Activated CD8-positive, alpha-beta T cell treated with anti-CD3 and anti-CD28 coated beads, Interleukin-2, amount 10 ng/mL, durations not matched to agents 7 days and 5 days (primary cell): Measurements from ENCODE around the gene STAMBPL1. TPM values are rescaled to one million over a fixed set of nuclear protein-coding genes. Genes with fewer than 3 reads are reported as not detected.
"Not testable (repeated sequence)": the region's sequence is repeated elsewhere in the genome, so short reads cannot be mapped to it uniquely, and the experiment has no call there.

Experiments
- ATAC-seq: fragments of 150-1000 bp; cut with Tn5 transposase; one replicate; pipeline ENCODE4 v1.10.0; 2021; ENCODE audit warnings: moderate library complexity
- CTCF ChIA-PET: fragments of 350-600 bp; sonication (Branson Sonifier 250); formaldehyde crosslinking; loops from one replicate; lab custom pipeline; 2021; ENCODE audit warnings: antibody characterized with exemption; lab: Charles Lee
- POLR2A ChIA-PET: fragments of 350-600 bp; sonication (Branson Sonifier 250); formaldehyde crosslinking; loops from one replicate; lab custom pipeline; 2021; ENCODE audit warnings: antibody characterized with exemption; lab: Charles Lee
- DNase-seq: peaks from one replicate; pipeline ENCODE4 v3.0.0-alpha.2; 2020
- H3K27ac Mint-ChIP-seq: one replicate; pipeline ENCODE4 v1.8.0; 2021; ENCODE audit warnings: mild to moderate bottlenecking, mixed read lengths
- H3K27me3 Mint-ChIP-seq: one replicate; pipeline ENCODE4 v1.8.0; 2021; ENCODE audit warnings: low read depth, mixed read lengths
- H3K36me3 Mint-ChIP-seq: one replicate; pipeline ENCODE4 v1.8.0; 2021; ENCODE audit warnings: low read depth, mixed read lengths
- H3K4me1 Mint-ChIP-seq: one replicate; pipeline ENCODE4 v1.8.0; 2021; ENCODE audit warnings: low read depth, mixed read lengths
- H3K4me3 Mint-ChIP-seq: one replicate; pipeline ENCODE4 v1.8.0; 2021; ENCODE audit warnings: mild to moderate bottlenecking, mixed read lengths
- H3K9me3 Mint-ChIP-seq: one replicate; pipeline ENCODE4 v1.8.0; 2022; ENCODE audit warnings: mixed read lengths; ENCODE audit not compliant: insufficient read depth
- total RNA-seq, 2 experiments: library from RNA; stranded (reverse); gene quantifications; one replicate each; pipeline ENCODE4 v1.2.3, GENCODE V29; 2021

Gene STAMBPL1
- total RNA-seq, 2 experiments from 2014 or later = 67.6 TPM

DNA sequence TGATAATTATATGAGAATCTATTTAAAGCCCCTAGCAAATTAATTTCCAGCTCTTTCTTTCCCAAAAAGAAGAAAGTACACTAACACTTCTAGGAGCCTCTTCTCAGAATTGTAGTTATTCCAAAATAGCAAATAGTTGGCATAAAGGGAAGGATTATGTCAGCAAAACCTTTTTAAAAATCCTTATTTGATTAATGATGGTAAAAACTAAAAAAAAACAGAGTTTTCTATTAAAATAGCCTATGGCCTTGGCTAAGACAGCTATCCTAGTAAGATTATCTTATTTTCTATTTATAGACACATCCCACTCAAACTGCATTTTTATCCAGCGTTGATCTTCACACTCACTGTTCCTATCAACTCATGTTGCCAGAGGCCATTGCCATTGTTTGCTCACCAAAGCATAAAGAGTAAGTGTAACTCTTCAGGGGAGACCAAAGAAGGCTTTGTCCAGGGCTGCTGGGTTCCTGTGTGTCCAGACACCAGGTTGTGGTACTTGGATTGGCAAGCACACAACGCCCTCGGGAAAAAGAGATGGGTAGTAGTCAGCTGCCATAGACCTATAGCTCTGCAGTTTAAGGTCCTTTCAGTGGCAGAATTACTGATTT, 41.0 kb downstream of the STAMBPL1 start:
- no peaks in the 10 kb centered on the region for H3K9me3 Mint-ChIP-seq
- H3K36me3 Mint-ChIP-seq = peaks cover 69% of the 10 kb centered on the region
- H3K4me3 Mint-ChIP-seq = no peak overlapping the region
- POLR2A ChIA-PET = interaction anchor here (0.9 kb wide), 1 partner anchor 41 kb away, joined by 3 read pairs; the partner anchor contains the start of gene STAMBPL1
- no peaks in the 10 kb centered on the region for H3K4me1 Mint-ChIP-seq
- no peak overlapping the region for H3K27ac Mint-ChIP-seq
- CTCF ChIA-PET = interaction anchor here (1.5 to 3.1 kb wide), 3 partner anchors 12 to 85 kb away, joined by 5 to 14 read pairs (median 6); no protein-coding TSS in a partner anchor
- H3K27me3 Mint-ChIP-seq = no peaks in the 10 kb centered on the region
- DNase-seq (no peak), ATAC-seq (no peak)

DNA sequence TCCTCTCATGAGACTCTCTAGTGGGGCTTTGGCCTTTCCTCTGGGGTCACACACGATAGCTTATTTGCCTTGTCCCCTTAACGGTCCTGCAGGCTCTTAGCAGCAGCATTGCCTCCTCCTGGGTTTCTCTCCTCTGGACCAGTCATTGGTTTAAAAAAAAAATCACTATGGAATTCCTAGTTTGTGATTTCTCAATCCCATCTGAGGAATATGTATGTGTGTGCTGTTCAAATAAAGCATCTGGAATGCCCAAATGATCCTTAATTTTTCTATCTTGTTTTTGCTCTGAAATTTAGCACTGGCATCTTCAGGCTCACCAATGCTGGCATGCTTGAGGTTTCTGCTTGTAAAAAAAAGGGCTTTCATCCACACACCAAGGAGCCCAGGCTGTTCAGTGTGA, 42.0 kb downstream of the STAMBPL1 start:
- H3K36me3 Mint-ChIP-seq = peaks cover 72% of the 10 kb centered on the region
- no peaks in the 10 kb centered on the region for H3K27me3 Mint-ChIP-seq
- no peaks in the 10 kb centered on the region for H3K9me3 Mint-ChIP-seq
- H3K27ac Mint-ChIP-seq = no peak overlapping the region
- CTCF ChIA-PET = interaction anchor here (1.5 to 3.1 kb wide), 3 partner anchors 11 to 86 kb away, joined by 5 to 14 read pairs (median 6); no protein-coding TSS in a partner anchor
- no peak for DNase-seq
- ATAC-seq = no peak
- no peaks in the 10 kb centered on the region for H3K4me1 Mint-ChIP-seq
- POLR2A ChIA-PET = interaction anchor here (0.9 kb wide), 1 partner anchor 42 kb away, joined by 3 read pairs; the partner anchor contains the start of gene STAMBPL1
- no peak overlapping the region for H3K4me3 Mint-ChIP-seq

DNA sequence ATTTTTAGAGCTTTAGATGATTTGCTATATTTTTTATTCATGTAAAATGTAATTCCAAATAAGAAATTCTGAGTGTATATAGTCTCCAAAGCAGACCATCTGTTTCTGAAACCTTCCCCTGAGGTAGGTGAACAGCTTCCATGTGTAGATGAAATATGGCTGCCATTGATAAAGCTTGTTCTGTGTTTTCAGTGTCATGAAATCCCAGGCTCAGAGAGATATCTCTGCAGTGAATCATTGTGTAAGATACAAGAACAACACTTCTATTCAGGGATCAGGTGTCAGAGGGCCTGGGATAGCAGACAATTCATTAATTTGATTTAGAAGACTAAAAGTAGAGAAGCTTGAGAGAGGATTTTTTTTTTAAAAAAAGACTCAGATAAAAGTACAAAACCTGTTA, 43.5 kb downstream of the STAMBPL1 start:
- Mint-ChIP-seq H3K27ac (no peak overlapping the region), H3K9me3 (no peaks in the 10 kb centered on the region), H3K4me3 (no peak overlapping the region), H3K4me1 (no peaks in the 10 kb centered on the region), H3K27me3 (no peaks in the 10 kb centered on the region), H3K36me3 (peaks cover 71% of the 10 kb centered on the region)
- ATAC-seq = no peak
- ChIA-PET CTCF (interaction anchor here (1.0 to 1.7 kb wide), 5 partner anchors 9 to 358 kb away, joined by 3 to 11 read pairs (median 3); no protein-coding TSS in a partner anchor), POLR2A (no interaction called here)
- DNase-seq = no peak

DNA sequence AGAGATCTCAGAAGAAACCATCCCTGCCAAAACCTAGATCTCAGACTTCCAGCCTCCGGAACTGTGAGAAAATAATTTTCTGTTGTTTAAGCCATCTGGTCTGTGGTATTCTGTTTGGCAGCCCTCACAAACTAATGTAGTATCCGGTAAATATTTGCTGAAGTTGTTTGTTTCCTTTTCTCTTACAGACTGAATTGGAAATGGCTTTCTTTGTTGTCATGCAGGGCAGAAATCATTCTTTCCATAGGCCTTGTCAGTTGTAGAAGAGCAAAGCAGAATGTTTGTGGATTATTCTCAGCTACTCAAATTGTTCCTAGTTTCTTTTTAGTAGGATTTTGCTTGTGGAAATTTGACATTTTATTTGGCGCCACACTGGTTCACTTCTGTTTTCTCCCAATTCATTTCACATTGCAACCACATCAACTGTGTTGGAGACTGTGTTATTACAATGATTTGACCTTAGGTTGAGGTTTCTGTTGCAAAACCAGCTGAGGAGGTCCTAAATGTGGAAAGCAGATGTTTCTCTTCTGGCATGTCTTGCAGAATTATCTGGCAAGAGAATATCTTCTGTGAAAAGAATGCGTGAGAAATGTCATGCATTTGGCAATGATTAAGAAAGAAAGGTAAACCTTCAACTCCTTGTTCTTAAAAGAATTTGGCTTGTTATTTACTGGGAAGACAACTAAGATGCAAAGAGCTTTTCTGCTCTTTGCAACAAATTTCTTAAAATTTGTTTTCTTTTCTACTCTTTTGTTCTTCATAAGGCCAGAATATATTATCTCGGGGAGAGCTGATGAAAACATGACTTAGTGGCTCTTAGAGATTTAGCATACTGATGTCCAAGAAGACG, 46.7 kb downstream of the STAMBPL1 start:
- peaks cover 64% of the 10 kb centered on the region for H3K36me3 Mint-ChIP-seq
- POLR2A ChIA-PET = no interaction called here

DNA sequence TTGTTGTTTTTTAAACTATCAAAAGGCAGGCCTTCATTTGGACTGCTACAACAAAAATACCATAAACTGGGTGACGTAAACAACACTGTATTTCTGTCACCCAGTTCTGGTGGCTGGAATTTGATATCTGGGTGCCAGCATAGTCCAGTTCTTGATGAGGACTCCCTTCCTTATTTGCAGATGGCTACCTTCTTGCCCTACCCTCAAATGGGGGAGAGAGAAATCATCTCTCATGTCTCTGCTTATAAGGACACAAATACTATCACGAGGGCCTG, 47.3 kb downstream of the STAMBPL1 start:
- ATAC-seq = no peak
- H3K27ac Mint-ChIP-seq = peak overlapping the region; percentile 18
- H3K27me3 Mint-ChIP-seq = no peaks in the 10 kb centered on the region
- H3K4me3 Mint-ChIP-seq = no peak overlapping the region
- peaks cover 59% of the 10 kb centered on the region for H3K36me3 Mint-ChIP-seq
- CTCF ChIA-PET = interaction anchor here (1.1 to 9.6 kb wide), 4 partner anchors 10 to 280 kb away, joined by 3 to 281 read pairs (median 3); partner anchors contain the start of genes CH25H and FAS
- peaks cover 2% of the 10 kb centered on the region for H3K4me1 Mint-ChIP-seq
- no peak for DNase-seq
- POLR2A ChIA-PET = no interaction called here
- H3K9me3 Mint-ChIP-seq = no peaks in the 10 kb centered on the region

More for the DNA sequence above, 46.7 kb downstream of the STAMBPL1 start:
- Mint-ChIP-seq H3K27ac (peak overlapping the region; percentile 18), H3K4me3 (no peak overlapping the region), H3K27me3 (no peaks in the 10 kb centered on the region), H3K9me3 (no peaks in the 10 kb centered on the region), H3K4me1 (no peaks in the 10 kb centered on the region)
- ATAC-seq = no peak
- CTCF ChIA-PET = interaction anchor here (0.6 to 9.6 kb wide), 5 partner anchors 8 to 344 kb away, joined by 3 to 281 read pairs (median 3); partner anchors contain the start of gene FAS
- DNase-seq = no peak

DNA sequence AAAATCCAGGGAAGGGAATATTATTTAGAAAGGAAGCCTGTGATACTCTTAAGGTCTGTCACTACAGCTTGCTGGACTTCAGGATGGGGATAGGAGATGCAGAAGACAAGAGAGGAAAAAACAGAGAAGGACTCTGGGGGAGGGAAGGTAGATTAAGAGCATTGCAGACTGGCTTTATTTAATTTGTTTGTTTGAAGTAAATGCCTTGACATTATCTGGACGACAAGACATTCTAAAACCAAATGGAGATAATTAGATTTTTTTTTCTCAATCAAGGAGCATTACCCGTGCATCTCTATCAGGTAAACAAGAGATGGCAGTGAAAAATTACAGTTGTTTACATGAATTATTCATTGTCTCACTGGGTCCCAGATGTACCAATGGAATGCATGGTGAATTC, 48.2 kb downstream of the STAMBPL1 start:
- peaks cover 52% of the 10 kb centered on the region for H3K36me3 Mint-ChIP-seq
- H3K4me3 Mint-ChIP-seq = no peak overlapping the region
- H3K27me3 Mint-ChIP-seq = no peaks in the 10 kb centered on the region
- POLR2A ChIA-PET = no interaction called here
- no peaks in the 10 kb centered on the region for H3K9me3 Mint-ChIP-seq
- H3K27ac Mint-ChIP-seq = no peak overlapping the region
- ATAC-seq (no peak), DNase-seq (no peak)
- CTCF ChIA-PET = interaction anchor here (1.1 to 9.6 kb wide), 5 partner anchors 9 to 279 kb away, joined by 3 to 281 read pairs (median 3); partner anchors contain the start of genes CH25H and FAS
- H3K4me1 Mint-ChIP-seq = peaks cover 4% of the 10 kb centered on the region

DNA sequence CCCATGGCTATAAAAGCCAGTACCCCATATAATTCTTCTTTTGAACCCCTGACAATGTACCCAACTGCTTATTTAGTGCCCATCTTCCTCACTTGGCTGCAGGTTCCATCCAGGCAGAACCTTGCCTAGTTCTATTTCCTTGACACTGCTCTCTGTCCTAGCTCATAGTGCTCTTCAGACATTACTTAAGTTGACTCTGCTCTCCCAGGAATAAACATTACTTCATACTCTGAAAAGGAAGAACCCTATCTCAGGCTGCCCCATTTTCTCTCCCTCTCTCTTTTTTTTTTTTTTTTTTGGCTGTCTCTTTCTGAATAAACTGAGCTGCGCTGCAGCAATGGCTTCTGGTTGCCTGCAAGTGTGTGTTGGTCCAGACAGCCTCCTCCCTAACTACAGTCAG, 51.5 kb downstream of the STAMBPL1 start:
- Mint-ChIP-seq H3K36me3 (peaks cover 43% of the 10 kb centered on the region), H3K27me3 (no peaks in the 10 kb centered on the region), H3K4me1 (peaks cover 17% of the 10 kb centered on the region), H3K4me3 (no peak overlapping the region), H3K9me3 (no peaks in the 10 kb centered on the region), H3K27ac (no peak overlapping the region)
- ATAC-seq (no peak), DNase-seq (no peak)
- POLR2A ChIA-PET = no interaction called here
- CTCF ChIA-PET = interaction anchor here (0.7 to 9.6 kb wide), 17 partner anchors 34 to 364 kb away, joined by 3 to 281 read pairs (median 8); partner anchors contain the start of genes CH25H and FAS

DNA sequence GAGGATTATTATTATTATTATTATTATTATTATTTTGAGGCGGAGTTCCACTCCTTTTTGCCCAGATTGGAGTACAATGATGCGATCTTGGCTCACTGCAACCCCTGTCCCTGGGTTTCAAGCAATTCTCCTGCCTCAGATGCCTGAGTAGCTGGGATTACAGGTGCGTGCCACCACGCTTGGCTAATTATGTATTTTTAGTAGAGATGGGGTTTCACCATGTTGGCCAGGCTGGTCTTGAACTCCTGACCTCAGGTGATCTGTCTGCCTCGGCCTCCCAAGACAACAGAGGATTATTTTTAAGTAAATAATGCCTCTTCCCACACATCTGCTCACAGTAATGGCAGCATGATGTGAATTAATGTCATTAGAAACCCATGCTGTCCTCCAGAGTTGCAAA, 52.0 kb downstream of the STAMBPL1 start:
- CTCF ChIA-PET = interaction anchor here (0.6 to 9.6 kb wide), 56 partner anchors 9 to 840 kb away, joined by 3 to 281 read pairs (median 6); partner anchors contain the start of genes ANKRD22, CH25H, FAS and LIPN
- peak overlapping the region; percentile 12 for H3K27ac Mint-ChIP-seq
- DNase-seq, ATAC-seq, H3K4me3 Mint-ChIP-seq, H3K9me3 Mint-ChIP-seq, H3K27me3 Mint-ChIP-seq: not testable (repeated sequence)
- POLR2A ChIA-PET = interaction anchor here (1.5 to 1.9 kb wide), 2 partner anchors 59 to 96 kb away, joined by 7 to 10 read pairs; partner anchors contain the start of gene FAS
- H3K36me3 Mint-ChIP-seq = peaks cover 42% of the 10 kb centered on the region
- H3K4me1 Mint-ChIP-seq = peaks cover 21% of the 10 kb centered on the region

DNA sequence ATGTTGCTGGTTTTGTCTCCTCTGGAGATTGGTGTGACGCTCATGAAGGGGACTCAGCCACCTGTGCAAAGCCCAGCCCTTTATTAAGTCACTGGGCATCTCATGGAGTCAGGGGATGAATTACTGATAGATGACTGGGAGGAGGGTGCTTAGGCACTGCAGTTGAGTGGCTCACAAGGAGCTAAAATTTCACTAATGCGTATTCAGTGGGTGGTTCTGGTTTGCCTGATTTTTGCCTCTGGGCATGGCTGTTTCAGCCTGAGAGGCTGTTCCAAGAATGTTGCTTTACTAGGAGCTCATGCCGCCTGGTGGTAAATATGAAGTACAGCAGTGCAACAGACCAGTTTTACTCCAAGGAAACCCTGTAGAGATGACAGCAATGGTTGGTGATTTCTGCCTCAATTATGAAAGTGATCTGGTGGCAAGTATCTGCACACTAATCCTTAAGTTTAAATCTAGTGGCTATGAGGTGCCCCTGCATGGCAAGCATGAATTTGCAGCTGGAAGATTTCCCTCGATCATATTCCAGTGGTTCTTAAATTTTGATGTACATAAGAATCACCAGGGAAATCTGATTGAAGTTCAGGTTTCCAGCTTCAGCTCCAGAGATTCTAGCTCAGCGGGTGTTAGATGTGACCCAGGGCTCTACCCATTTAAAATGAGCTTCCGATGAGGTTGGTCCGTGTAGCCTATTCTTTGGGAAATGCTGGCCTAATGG, 52.7 kb downstream of the STAMBPL1 start:
- Mint-ChIP-seq H3K4me1 (peaks cover 26% of the 10 kb centered on the region), H3K9me3 (no peaks in the 10 kb centered on the region), H3K27me3 (no peaks in the 10 kb centered on the region), H3K4me3 (no peak overlapping the region), H3K36me3 (peaks cover 36% of the 10 kb centered on the region), H3K27ac (peak overlapping the region; percentile 12)
- ATAC-seq (peak; percentile 70), DNase-seq (peak; percentile 64)
- CTCF ChIA-PET = interaction anchor here (0.6 to 9.6 kb wide), 74 partner anchors 9 to 841 kb away, joined by 3 to 281 read pairs (median 6); partner anchors contain the start of genes ANKRD22, CH25H, FAS and LIPN
- POLR2A ChIA-PET = interaction anchor here (0.7 to 1.9 kb wide), 4 partner anchors 53 to 96 kb away, joined by 3 to 10 read pairs (median 6); partner anchors contain the start of genes FAS and STAMBPL1

DNA sequence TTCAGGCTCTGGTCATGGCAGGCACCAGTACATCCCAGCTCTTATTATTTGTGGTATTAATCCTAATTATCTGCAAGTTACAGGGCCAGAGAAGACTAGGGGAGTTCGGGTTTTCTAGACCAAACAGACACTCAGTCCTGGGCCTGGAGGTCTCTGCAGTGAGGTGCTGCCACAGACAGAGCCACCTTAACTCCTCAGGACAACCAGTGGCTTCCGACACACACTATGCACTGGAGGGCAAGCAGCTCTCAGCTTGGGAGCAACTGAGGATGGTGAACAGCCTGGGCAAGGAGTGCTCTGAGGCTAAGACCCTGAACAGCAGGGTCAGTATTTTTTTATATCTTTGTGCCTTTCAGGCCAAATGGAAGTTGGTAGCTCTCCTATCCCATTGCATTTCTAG, 53.5 kb downstream of the STAMBPL1 start:
- POLR2A ChIA-PET = interaction anchor here (0.7 to 1.9 kb wide), 6 partner anchors 54 to 187 kb away, joined by 3 to 10 read pairs (median 4); partner anchors contain the start of genes FAS and STAMBPL1
- DNase-seq (no peak), ATAC-seq (no peak)
- Mint-ChIP-seq H3K36me3 (peaks cover 38% of the 10 kb centered on the region), H3K27ac (no peak overlapping the region), H3K27me3 (no peaks in the 10 kb centered on the region), H3K9me3 (no peaks in the 10 kb centered on the region), H3K4me1 (peaks cover 29% of the 10 kb centered on the region), H3K4me3 (no peak overlapping the region)
- CTCF ChIA-PET = interaction anchor here (0.7 to 9.6 kb wide), 57 partner anchors 8 to 370 kb away, joined by 3 to 281 read pairs (median 9); partner anchors contain the start of genes ANKRD22, CH25H, FAS and STAMBPL1
